Measurements from ENCODE around the gene SYNPO2L.
"Not testable (repeated sequence)": the region's sequence is repeated elsewhere in the genome, so short reads cannot be mapped to it uniquely, and the experiment has no call there.

Gene SYNPO2L

DNA sequence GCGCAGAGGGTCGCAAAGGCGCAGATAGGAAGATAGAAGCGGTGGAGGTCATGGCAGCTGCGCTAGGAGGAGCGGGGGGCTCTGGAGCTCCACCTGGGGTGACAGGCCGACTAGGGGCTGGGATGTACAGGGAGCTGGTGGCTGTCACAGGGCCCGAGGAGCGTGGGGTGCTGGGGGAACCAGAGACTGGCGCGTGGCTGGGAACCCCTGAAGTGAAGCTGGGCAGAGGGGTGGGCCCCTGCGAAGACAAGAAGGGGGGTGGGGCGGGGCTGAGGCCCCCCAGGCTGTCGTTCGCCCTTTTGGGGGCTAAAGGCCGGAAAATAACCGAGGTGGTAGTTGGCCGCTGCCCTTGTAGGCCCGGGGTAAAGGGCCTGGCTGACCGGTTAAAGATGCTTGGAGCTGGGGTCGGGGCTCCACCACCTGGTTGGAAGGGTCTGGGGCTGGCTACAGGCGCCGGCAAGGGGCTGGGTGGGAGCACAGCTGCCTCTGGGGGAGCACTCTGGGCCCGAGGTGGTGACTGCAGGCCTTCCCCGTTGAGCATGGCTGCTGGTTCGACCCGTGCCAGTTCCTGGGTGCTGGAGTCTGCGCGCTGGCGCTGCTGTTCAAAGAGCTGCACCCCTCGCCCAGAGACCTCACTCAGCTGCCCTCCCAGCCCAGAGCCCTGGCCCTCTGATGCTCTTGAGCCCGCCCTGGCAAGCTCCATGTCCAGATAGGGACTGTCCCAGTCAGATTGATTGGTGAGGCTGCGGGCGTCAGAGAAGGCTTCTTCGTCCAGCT lies 7.8 kb downstream of the SYNPO2L start:
- no peak for DNase-seq

DNA sequence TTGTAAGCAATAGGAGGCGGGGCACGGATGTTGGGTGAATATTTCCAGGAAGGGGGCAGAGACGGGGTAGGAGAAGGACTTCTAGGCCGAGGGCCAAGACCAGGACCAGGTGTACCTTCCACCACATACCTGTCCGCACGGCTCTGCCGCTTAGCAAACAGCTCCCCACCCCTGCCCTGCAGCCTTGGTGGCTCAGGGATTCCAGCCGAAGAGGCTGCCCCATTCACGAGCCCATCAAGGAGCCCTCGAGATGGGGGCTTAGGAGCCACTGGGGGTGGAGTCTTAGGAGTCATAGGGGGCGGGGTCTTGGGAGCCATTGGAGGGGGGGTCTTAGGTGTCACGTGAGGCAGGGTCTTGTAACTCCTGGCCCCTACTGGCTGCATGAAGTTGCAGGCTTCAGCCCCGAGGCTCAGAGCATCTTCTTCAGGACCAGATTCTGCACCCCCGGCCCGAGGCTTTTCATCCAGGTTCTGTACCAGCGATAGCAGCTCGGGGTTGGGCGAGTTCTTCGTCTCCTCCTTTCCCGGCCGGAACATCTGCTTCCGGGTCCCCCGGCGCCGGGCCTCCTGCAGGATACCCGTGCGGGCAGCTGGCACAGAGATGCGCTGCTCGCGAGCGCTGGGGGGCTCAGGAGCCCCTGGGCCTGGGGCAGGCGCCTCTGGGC lies 8.5 kb downstream of the SYNPO2L start:
- DNase-seq: peak; percentile 36

DNA sequence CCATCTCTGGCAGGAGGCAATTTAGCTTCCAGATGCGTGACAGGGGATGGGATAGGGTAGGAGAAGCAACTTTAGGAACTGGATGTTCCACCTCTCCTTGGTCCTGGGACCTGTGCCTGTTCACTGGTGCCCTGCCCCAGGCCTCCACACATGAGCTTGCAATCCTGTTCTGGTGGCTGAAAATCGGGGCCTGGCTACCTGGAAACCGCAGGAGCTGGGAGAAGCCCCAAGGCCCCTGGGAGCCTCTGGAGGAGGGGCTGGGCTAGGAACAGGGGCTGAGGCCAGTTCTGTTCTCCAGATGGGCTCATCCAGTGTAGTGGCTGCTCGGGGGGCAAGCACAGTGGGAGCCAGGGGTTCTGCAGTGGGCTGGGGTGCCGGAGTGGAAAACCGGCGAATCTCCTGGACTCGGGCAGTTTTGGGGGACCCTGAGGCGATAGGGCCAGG lies 9.2 kb downstream of the SYNPO2L start:
- no peak for DNase-seq

DNA sequence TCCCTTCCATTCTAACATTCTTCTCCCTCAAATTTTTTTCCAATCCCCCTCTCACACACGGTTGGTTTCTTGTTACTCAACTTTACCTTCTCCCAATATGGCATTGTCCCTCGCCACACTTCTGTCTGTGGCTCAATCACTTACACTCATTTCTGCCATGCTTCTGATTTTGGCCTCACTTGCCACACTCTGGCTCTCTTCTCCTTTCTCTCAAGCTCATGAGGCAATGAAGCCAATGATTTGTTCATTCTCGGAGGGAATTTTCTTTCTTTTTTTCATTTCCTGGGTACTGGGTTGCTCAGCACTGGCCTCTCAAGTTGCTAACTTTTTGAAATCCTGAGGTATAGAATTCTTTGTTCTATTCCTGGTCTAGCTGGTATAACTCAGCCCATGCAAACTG lies 10.6 kb downstream of the SYNPO2L start:
- no peak for DNase-seq

DNA sequence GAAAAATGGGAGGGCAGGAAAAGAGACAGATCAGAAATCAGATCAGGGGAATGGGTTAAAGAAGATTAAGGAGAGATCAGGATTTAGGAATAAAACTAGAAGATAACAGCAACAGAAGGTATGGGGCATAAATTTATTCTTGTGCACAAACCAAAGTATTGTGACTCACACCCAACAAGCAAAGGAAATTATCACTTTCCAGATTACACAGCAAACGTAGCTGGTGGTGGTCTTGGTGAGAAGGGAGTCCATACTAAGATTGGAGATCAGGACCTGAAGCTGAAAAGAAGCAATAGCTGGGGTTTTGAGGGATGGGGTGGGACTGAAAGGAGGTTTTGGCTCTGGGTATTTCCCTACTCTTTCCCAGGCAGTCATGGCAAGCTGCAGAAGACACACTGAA lies 11.1 kb downstream of the SYNPO2L start:
- DNase-seq: no peak

- peak; percentile 60 for DNase-seq
These were observed 11.7 kb downstream of the SYNPO2L start for GRCh38 chr10:73644015-73644743.

DNA sequence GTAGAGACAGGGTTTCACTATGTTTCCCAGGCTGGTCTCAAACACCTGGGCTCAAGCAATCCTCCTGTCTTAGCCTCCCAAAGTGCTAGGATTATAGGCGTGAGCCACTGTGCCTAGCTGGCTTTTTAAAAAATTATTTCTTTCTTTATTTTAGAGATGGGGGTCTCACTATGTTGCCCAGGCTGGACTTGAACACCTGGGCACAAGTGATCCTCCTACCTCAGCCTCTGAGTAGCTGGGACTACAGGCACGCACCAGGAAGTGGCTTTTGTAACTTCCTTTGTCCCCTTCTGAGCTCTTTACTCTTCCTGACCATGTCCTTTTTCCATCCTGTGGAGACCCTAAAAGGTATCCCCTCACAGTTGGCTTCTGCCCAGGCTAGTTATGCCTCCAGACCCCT lies 12.5 kb downstream of the SYNPO2L start:
- DNase-seq: no peak

DNA sequence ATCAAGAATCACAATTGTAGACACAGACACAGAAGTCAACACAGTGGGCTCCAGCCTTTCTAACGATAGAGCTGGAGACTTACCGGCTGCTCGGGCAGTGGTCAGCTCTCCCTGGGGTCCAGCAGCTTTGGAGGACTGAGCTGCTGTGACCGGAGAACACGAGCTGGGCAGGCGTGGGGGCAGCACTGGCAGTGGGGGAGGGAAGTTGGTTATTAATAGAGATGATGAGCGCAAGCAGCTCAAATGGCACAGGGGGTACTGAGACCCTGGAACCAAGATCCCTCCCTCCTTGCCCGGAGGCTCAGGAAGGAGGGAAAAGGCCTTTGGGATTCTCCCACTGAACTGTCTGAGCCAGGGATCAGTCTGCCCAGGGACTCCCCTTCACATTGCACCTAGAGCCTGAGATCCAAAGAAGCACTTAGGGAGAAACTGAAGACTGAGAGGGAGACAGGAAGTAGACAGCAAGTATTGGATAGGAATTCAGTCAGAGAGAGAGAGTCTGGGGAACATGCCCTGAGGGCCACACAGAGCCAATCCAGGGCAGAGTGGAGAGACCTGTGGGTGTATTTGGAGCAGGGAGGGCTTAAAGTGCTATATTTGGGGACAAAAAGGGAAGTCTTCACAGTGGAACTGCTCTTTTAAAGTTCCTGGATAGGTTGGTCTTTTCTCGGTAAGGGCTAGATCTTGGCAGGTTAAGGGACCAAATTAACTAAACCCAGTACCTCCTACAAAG lies 14.3 kb downstream of the SYNPO2L start, which contains the start of gene MYOZ1:
Gene MYOZ1 (minus strand): TSS at position 147 of the 733 bp plus-strand sequence. CDS start 1,457 bp downstream, outside the sequence.
- no peak for DNase-seq

DNA sequence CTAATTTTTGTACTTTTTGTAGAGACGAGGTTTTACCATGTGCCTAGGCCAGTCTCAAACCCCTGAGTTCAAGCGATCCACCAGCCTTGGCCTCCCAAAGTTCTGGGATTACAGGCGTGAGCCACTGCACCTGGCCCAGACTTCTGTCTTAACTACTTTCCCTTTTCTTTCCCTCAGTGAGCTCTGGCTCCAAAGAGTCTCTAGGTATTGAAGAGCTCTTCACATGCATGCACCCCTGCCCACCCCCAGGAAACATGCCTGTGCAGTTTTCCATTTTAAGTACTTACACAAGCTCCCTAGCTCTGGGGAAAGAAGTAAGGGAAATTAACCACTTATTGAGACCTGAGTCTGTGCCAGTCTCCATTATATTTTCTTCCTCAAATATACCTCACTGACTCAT lies 16.5 kb downstream of the SYNPO2L start:
- no peak for DNase-seq

DNA sequence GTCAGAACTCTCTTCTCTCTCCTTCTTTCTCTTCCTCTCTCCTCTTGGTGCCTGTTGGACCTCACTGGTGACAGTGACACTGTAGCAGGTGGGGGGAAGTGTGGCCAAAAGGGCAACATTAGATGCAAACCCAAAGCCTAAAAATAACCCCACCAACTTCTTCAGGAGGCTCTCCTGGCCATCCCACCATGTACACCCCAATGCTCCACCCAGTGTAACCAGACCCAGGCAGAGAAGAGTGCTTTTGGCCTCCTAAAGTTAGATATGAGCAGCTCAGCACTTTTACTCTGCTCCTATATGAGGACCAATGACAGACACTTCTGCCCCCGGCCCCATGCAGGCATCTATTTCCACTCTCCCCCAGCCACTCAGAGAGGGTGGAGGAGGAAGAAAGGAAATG lies 20.0 kb downstream of the SYNPO2L start:
- DNase-seq: no peak

DNA sequence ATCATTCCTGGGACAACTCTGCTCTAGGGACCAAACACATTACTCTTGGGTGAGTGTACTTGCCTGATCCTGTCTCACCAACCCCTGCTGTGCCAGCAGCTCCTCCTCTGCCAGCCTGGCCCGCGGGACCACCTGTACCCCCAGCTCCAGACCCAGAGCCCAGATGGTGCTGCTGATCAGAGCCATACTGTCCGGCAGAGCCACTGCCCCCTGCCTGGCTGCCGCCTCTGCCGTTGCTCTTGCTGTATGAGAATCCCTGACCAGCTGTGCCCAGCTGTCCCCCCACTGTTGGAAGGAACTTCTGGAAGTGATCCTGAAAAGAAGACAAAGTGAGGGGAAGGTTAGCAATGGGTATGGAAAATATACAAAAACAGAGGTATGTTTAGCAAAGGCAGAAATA lies 21.4 kb downstream of the SYNPO2L start:
- DNase-seq: no peak

- DNase-seq: no peak
These were observed 26.7 kb downstream of the SYNPO2L start for GRCh38 chr10:73629165-73629564.

DNA sequence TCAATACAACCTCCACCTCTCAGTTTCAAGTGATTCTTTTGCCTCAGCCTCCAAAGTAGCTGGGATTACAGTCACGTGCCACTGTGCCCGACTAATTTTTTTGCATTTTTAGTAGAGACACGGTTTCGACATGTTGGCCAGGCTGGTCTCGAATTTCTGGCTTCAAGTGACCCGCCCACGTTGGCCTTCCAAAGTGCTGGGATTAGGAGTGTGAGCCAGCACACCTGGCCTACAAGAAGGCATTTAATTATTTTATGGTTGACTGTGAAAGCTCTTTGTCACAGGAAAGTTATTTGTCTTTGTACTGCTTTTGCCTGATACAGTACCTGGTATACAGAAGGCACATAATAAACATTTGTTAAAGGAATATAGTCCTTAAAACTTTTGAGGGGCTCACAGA lies 27.4 kb downstream of the SYNPO2L start:
- DNase-seq: no peak

- no peak for DNase-seq
These were observed 28.5 kb downstream of the SYNPO2L start for GRCh38 chr10:73627300-73627699.

- DNase-seq: peak; percentile 93
These were observed 29.7 kb downstream of the SYNPO2L start for GRCh38 chr10:73625884-73626752.

DNA sequence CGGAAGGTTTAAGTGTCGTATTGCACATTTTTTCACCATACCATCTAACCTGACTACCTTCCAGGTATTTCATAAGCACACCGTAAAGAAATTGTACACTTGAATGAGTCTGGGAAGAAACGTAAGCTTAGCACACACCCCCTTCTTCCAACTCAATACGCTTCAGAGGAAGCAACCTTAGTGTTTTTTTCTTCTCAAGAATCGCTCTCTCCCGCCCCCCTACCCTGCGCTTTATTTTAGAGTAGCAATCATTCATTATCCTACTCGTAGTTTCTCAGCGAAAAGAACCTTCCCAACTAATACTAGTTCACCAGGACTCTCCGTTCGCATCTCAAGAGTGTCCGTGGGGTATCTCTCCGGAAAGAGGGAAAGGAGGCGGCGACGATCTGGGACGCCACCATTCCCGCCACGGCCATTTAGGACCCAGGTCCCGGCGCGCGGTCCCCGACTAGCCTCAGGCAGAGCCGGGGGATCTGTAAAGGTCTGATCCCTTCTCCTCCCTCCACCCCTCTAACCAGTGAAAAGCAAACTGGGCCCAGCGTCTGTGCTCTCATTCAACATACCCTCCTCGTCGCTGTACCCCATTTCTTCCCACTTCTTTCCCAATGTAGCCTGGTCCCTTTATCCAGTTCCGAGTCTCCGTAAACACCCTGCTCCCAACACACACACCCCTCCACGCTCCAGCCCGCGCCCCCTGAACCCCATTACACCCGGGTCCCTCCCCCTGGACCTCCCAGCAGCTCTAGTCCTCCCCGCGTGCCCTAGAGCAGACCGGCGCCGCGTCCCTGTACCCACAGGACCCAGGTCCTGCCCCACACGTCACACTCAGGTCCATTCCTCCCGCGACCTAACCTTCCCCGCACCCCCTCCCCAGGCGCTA lies 30.6 kb downstream of the SYNPO2L start:
- DNase-seq: no peak

- no peak for DNase-seq
These were observed 32.8 kb downstream of the SYNPO2L start for GRCh38 chr10:73623056-73623455.

- not testable (repeated sequence) for DNase-seq
These were observed 34.9 kb downstream of the SYNPO2L start for GRCh38 chr10:73620974-73621373.

DNA sequence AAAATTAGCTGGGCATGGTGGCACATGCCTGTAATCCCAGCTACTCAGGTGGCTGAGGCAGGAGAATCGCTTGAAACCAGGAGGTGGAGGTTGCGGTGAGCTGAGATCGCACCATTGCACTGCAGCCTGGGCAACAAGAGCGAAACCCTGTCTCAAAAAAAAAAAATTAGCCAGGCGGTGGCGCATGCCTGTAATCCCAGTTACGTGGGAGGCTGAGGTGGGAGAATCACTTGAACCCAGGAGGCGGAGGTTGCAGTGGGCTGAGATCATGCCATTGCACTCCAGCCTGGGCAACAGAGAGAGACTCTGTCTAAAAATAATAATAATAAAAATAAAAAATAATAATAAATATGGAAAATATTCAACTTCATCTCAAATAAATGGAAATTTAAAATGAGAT lies 38.7 kb downstream of the SYNPO2L start:
- DNase-seq: not testable (repeated sequence)

DNA sequence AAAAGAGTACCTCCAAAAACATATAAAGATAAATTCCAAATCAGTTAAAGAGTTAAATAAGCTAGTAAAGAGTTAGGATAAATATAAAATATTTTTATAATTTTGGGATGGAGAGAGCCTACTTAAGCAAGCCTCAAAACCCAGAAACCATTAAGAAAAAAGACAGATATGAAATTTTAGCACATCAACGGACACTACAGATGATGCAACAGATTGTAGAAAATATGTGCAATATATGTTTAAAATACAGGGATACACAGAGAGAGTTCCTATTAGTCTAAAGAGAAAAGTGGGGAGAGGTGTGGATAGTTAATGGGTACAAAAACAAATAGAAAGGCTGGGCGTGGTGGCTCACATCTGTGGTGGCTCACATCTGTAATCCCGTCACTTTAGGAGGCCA lies 41.1 kb downstream of the SYNPO2L start:
- no peak for DNase-seq

DNA sequence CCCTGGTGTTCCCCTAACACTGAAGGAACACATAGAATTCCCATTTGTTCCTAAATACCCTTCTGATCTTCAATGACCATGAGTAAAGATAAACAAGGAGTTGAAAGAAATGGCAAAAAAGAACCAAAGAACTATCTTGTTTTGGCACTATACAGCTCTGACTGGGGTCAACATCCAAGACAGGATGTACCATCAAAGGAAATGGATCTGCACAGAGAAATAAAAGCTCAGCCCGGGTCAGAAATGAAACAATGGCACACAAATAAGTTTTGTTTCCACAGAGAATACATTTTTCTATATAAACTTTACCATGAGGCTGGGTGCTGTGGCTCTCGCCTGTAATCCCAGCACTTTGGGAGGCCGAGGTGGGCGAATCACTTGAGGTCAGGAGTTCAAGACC lies 46.7 kb downstream of the SYNPO2L start:
- DNase-seq: no peak

Measured in NCI-H1694 treated with DMSO at 0.1 percent for 48 hours (cell line).